Upper lobe of left lung (tissue), 4 donors: ENCODE data around the gene LYRM4.
A peak's percentile ranks its signal among the peaks of the same experiment; 100 is the strongest.

Source experiments
- CTCF ChIP-seq, 6 experiments: fragments of 450-650 bp in 4 of 6; fragments of 200-600 bp in 2 of 6; sonication (generic) in 2 of 6; IDR thresholded peaks; one replicate each; pipeline ENCODE4 v1.5.1; 2016 to 2019; ENCODE audit warnings: antibody characterized with exemption in 6 of 6
- POLR2A ChIP-seq, 4 donors: fragments of 450-650 bp; IDR thresholded peaks; one replicate each; pipeline ENCODE4 v1.5.1; 2016 to 2017; ENCODE audit warnings: antibody characterized with exemption in 4 of 4, mild to moderate bottlenecking in 2 of 4
- POLR2AphosphoS5 ChIP-seq, 2 donors: sonication (generic); formaldehyde crosslinking; IDR thresholded peaks; one replicate each; pipeline ENCODE4 v1.5.1; 2017; ENCODE audit warnings: antibody characterized with exemption in 2 of 2

DNA sequence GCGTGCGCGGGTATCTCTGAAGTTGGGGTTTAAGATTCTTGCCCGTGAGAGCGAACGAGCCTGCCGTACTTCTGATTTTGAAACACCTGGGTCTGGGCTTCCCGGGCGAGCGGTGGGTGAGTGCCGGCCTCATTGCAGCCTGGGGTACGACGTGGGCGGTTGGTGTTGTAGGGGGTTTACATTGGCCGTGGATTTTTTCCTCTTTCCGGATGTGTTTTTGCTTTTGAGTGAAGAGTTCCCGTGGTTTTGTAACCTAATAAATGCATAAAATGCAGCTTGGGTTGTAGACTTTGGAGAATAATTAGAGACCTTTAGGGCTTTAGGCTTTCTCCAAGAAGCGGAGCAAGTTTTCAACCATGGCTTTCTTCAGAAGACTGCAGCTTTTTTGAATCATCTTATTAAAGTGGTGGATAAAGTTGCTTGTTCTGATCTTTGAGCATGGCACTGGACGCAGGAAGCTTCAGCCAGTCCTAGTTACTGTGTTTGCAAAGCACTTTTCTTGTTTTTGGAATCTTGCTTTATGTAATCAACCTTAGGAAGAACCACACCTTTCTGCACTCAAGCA lies 877 bp upstream of the LYRM4 start:
- no peak for TF ChIP-seq POLR2AphosphoS5 (IDR thresholded peaks at IDR 0.05)
- no peak for TF ChIP-seq CTCF (IDR thresholded peaks at IDR 0.05)
- TF ChIP-seq POLR2A (IDR thresholded peaks at IDR 0.05): peak in 1 of 4 donors; percentile 2
